HEK293 (cell line): ENCODE results near the gene C1orf94.

Experiments used
- CTCF ChIA-PET: fragments of 350-600 bp; formaldehyde crosslinking; extraction: SDS; loops from one replicate; lab custom pipeline; 2021; ENCODE audit warnings: antibody characterized with exemption; lab: Yijun Ruan, JAX
- POLR2A ChIA-PET: fragments of 300-600 bp; formaldehyde crosslinking; extraction: SDS; loops from one replicate; lab custom pipeline; 2020; ENCODE audit warnings: antibody characterized with exemption, inconsistent platforms; lab: Yijun Ruan, JAX
- H3K27ac ChIP-seq: fragments of 200-500 bp; sonication (Bioruptor generic); 2 replicates; pipeline ENCODE4 v1.5.1; 2014; ENCODE audit warnings: low read depth, low read length, control low read depth, inconsistent platforms; ENCODE audit errors: extremely low read depth
- H3K36me3 ChIP-seq, 2 experiments: fragments of 200-500 bp in 1 of 2; sonication (Bioruptor generic) in 1 of 2; 1 replicate in 1 of 2; 2 replicates in 1 of 2; pipeline ENCODE4 v1.5.1; 2014 to 2017; ENCODE audit warnings: inconsistent platforms in 2 of 2, low read length in 2 of 2; ENCODE audit not compliant: control insufficient read depth in 2 of 2, insufficient read depth in 1 of 2
- H3K4me1 ChIP-seq: fragments of 200-500 bp; sonication (Bioruptor generic); 2 replicates; pipeline ENCODE4 v1.5.1; 2014; ENCODE audit warnings: mild to moderate bottlenecking, low read length, inconsistent platforms; ENCODE audit not compliant: control insufficient read depth, insufficient read depth
- H3K4me3 ChIP-seq: 2 replicates; pipeline ENCODE4 v1.5.1; 2011; ENCODE audit warnings: low read depth, mild to moderate bottlenecking, control low read depth, low read length, moderate library complexity
- H3K9me3 ChIP-seq: fragments of 200-500 bp; sonication (Bioruptor generic); 2 replicates; pipeline ENCODE4 v1.5.1; 2014; ENCODE audit warnings: low read depth, low read length, inconsistent platforms; ENCODE audit not compliant: control insufficient read depth, insufficient read depth
- PRDM4 ChIP-seq: fragments of 450-650 bp; formaldehyde crosslinking; IDR thresholded peaks from 2 replicates; pipeline ENCODE4 v1.5.1; 2017; ENCODE audit warnings: missing biosample characterization, missing genetic modification characterization
- ZBTB21 ChIP-seq: fragments of 450-650 bp; formaldehyde crosslinking; IDR thresholded peaks from 2 replicates; pipeline ENCODE4 v1.5.1; 2017; ENCODE audit warnings: missing biosample characterization, missing genetic modification characterization
- ZBTB44 ChIP-seq: fragments of 450-650 bp; IDR thresholded peaks from 2 replicates; pipeline ENCODE4 v1.5.1; 2018; ENCODE audit warnings: missing biosample characterization, mild to moderate bottlenecking, missing genetic modification characterization
- ZNF16 ChIP-seq: fragments of 450-650 bp; formaldehyde crosslinking; IDR thresholded peaks from 2 replicates; pipeline ENCODE4 v1.5.1; 2016; ENCODE audit warnings: low read depth, missing biosample characterization, missing genetic modification characterization
- ZNF280D ChIP-seq: fragments of 450-650 bp; formaldehyde crosslinking; IDR thresholded peaks from 2 replicates; pipeline ENCODE4 v1.5.1; 2016; ENCODE audit warnings: missing biosample characterization, missing genetic modification characterization
- ZNF341 ChIP-seq: fragments of 450-650 bp; formaldehyde crosslinking; IDR thresholded peaks from 2 replicates; pipeline ENCODE4; 2016; ENCODE audit warnings: low read depth, missing biosample characterization, missing genetic modification characterization
- ZNF350 ChIP-seq: fragments of 450-650 bp; formaldehyde crosslinking; IDR thresholded peaks from 2 replicates; pipeline ENCODE4 v1.5.0; 2017; ENCODE audit warnings: missing biosample characterization, mild to moderate bottlenecking, missing genetic modification characterization
- ZNF426 ChIP-seq: fragments of 450-650 bp; formaldehyde crosslinking; IDR thresholded peaks from 2 replicates; pipeline ENCODE4 v1.5.1; 2017; ENCODE audit warnings: missing biosample characterization, missing genetic modification characterization, mild to moderate bottlenecking, inconsistent platforms, moderate library complexity
- ZNF549 ChIP-seq: fragments of 450-650 bp; IDR thresholded peaks from 2 replicates; pipeline ENCODE4 v1.5.1; 2018; ENCODE audit warnings: missing biosample characterization, missing genetic modification characterization, mild to moderate bottlenecking, inconsistent platforms, moderate library complexity
- ZNF621 ChIP-seq: fragments of 450-650 bp; formaldehyde crosslinking; IDR thresholded peaks from 2 replicates; pipeline ENCODE4 v1.5.1; 2017; ENCODE audit warnings: missing biosample characterization, missing genetic modification characterization
- TF ChIP-seq, protein P1 (sequence below): fragments of 450-650 bp; formaldehyde crosslinking; IDR thresholded peaks from 2 replicates; pipeline ENCODE4 v1.5.1; 2017; ENCODE audit warnings: missing biosample characterization, missing genetic modification characterization
- TF ChIP-seq, protein P2 (sequence below): fragments of 450-650 bp; formaldehyde crosslinking; IDR thresholded peaks from 2 replicates; pipeline ENCODE4 v1.5.1; 2017; ENCODE audit warnings: missing biosample characterization, mild to moderate bottlenecking, missing genetic modification characterization, moderate library complexity

C1orf94 gene

GRCh38 chr1:34188418-34188817 lies 11.7 kb downstream of the C1orf94 start (continued):
- TF ChIP-seq PRDM4 (no peak), ZBTB21 (no peak), ZNF426 (tag by site-specific recombination) (no peak)

GRCh38 chr1:34188985-34189384 lies 12.3 kb downstream of the C1orf94 start:
- ChIA-PET CTCF (interaction anchor here (0.7 kb wide), 1 partner anchor 20 kb away, joined by 3 read pairs; no protein-coding TSS in a partner anchor), POLR2A (no interaction called here)
- Histone ChIP-seq H3K4me1 (no peaks in the 10 kb centered on the region), H3K4me3 (no peak overlapping the region), H3K36me3 (no peaks in the 10 kb centered on the region), H3K27ac (no peak overlapping the region), H3K9me3 (no peaks in the 10 kb centered on the region)
- TF ChIP-seq ZNF341 (no peak), ZNF621 (tag by site-specific recombination) (0 out of 2 replicates have a peak, but pooled peaks have one; percentile 20)
- TF ChIP-seq, protein P1, sequence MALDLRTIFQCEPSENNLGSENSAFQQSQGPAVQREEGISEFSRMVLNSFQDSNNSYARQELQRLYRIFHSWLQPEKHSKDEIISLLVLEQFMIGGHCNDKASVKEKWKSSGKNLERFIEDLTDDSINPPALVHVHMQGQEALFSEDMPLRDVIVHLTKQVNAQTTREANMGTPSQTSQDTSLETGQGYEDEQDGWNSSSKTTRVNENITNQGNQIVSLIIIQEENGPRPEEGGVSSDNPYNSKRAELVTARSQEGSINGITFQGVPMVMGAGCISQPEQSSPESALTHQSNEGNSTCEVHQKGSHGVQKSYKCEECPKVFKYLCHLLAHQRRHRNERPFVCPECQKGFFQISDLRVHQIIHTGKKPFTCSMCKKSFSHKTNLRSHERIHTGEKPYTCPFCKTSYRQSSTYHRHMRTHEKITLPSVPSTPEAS (tag by site-specific recombination): peak; percentile 80

DNA sequence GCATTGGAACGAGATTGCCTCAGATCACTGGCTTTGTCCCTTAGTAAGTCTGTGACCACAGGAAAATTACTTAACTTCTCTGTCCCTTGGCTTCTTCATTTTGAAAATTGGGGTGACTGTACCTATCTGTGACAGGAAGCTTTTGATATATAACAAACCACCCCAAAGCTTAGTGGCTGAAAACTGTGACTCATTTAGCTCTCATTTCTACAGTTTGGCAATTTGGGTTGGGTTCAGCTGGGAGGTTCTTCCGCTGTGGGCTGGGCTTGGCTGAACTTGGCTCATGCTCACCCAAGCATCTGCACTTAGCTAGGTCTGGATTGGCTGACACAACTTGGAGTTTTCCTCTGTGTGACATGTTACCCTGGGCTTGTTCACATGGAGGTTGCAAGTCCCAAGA lies 14.0 kb downstream of the C1orf94 start:
- Histone ChIP-seq H3K27ac (no peak overlapping the region), H3K9me3 (no peaks in the 10 kb centered on the region), H3K4me1 (no peaks in the 10 kb centered on the region), H3K4me3 (no peak overlapping the region), H3K36me3 (no peaks in the 10 kb centered on the region)
- TF ChIP-seq ZNF549 (no peak), ZBTB44 (no peak), ZNF16 (tag by site-specific recombination) (no peak), ZNF350 (tag by site-specific recombination) (no peak), ZNF280D (tag by site-specific recombination) (no peak)
- TF ChIP-seq, protein P2, sequence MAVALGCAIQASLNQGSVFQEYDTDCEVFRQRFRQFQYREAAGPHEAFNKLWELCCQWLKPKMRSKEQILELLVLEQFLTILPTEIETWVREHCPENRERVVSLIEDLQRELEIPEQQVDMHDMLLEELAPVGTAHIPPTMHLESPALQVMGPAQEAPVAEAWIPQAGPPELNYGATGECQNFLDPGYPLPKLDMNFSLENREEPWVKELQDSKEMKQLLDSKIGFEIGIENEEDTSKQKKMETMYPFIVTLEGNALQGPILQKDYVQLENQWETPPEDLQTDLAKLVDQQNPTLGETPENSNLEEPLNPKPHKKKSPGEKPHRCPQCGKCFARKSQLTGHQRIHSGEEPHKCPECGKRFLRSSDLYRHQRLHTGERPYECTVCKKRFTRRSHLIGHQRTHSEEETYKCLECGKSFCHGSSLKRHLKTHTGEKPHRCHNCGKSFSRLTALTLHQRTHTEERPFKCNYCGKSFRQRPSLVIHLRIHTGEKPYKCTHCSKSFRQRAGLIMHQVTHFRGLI (tag by site-specific recombination): no peak
- CTCF ChIA-PET: no interaction called here
- POLR2A ChIA-PET: no interaction called here
